HG03139 (cell line): ENCODE data around the gene GSKIP.

Source experiments
- ATAC-seq: cut with Tn5 transposase; IDR thresholded peaks from one replicate; pipeline ENCODE4 v1.9.1; 2021; ENCODE audit not compliant: unreplicated experiment

GSKIP gene

DNA sequence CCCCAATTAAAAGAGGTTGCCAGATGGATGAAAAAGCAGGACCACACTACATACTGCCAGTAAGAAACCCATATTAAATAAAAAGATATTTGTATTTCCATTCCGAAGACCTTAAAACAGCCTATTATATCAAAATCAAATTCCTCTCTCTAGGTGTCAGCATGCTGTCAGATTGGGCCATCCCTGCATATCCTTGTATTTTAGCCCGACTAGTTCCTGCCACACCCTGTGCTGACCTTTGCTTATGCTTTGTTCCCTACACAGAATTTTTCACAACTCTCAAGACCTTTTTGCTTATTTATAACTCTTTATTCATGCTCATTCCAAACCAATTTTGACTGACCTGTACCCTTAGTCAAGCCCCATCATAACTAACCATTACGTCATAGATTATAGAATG is 12.8 kb downstream of the GSKIP start:
- no peak for ATAC-seq

DNA sequence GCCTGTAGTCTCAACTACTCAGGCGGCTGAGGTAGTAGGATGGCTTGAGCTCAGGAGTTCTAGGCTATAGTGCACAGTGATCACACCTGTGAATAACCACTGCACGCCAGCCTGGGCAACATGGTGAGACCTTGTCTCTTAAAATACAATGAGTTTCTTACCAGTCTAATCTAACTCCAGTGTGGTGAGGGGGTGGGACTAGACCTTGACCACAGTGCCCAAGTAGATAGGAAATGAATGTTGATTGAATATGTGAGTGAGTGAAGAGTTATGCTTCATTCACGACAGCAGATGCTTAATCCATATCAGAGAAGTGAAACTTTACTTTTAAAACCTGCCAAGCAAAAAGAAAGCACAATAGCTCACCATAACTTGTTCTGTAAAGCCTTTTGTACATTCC is 17.4 kb downstream of the GSKIP start:
- peak; percentile 78 for ATAC-seq

DNA sequence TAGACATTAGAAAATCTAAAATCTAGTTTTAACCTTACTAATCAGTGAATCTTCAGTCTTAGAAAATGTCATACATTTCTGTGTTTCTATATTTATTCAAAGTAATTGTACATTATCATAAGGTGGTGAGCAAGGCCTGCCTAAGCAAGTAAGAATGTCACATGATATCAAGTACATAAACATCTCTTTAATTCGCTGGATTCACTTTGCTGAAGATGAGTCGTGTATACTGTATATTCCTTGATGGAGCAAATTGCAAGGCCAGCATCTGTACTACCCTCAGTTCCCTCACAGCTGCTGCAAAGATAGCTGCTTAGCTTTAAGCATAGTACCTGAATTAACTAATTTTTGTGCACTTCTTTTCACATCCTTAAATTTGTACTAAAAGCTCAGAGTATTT is 20.1 kb downstream of the GSKIP start:
- ATAC-seq = no peak

DNA sequence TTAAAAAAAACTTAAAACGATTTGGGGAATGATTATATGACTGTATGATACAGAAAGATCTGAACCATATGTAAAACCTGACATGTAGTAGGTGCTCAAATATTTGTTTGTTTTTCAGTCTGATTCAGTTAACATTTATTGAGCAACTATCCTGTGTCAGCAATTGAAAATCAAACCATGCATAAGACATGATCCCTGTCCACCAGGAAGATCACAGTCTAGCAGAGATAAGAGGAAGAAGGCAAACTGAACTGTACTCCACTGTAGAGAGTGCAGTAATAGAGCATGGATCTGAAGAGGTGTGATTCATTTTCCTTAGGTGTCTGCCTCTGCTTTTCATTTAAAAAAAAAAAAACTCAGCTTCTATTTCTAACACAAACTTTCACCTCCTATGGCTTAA is 20.7 kb downstream of the GSKIP start:
- ATAC-seq = no peak

DNA sequence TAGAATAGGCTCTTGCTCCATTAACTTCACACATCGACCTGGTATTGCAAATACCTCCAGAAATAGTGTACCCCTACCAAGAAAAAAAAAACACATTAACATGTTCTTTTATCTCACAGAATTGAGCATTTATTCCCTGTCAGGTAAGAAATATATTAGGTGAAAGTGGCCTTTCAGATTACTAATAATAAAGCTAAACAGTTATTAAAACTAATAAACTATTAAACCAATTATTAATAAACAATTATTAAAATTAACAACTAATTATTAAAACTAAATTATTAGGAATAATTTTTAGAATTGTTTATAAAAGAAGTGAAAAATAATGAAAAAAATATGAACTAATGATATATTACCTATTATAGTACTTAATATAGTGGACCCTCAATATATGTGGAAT is 21.4 kb downstream of the GSKIP start:
- no peak for ATAC-seq

DNA sequence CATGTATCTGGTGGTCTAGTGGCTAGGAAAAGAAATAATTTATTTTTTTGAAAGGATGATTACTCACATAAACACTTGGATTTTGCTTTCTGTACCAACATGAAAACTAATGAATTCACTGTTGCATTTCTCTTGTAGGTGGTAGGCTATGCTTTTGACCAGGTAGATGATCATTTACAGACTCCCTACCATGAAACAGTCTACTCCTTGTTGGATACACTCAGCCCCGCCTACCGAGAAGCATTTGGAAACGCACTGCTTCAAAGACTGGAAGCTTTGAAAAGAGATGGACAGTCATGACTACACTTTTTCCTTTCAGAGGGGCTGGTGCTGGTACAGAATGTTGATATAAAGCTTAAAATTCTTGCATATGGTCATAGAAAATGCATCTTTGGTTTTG is 22.1 kb downstream of the GSKIP start:
- ATAC-seq = no peak

DNA sequence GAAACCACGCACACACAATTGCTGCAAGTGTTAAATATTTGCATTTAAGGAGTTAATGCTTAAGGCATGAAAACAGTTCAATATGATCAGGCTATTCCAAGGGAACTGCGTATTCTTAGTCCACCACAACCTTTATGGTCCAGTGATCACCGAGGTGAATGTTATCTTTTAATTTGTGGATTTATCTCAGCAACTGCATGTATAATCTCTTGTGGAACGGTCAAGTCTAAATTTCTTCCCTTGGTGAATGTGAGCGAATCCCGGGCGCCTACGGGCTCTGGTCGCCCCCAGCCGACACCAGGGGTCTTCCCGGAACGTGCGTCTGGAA is 27.6 kb downstream of the GSKIP start:
- no peak for ATAC-seq

DNA sequence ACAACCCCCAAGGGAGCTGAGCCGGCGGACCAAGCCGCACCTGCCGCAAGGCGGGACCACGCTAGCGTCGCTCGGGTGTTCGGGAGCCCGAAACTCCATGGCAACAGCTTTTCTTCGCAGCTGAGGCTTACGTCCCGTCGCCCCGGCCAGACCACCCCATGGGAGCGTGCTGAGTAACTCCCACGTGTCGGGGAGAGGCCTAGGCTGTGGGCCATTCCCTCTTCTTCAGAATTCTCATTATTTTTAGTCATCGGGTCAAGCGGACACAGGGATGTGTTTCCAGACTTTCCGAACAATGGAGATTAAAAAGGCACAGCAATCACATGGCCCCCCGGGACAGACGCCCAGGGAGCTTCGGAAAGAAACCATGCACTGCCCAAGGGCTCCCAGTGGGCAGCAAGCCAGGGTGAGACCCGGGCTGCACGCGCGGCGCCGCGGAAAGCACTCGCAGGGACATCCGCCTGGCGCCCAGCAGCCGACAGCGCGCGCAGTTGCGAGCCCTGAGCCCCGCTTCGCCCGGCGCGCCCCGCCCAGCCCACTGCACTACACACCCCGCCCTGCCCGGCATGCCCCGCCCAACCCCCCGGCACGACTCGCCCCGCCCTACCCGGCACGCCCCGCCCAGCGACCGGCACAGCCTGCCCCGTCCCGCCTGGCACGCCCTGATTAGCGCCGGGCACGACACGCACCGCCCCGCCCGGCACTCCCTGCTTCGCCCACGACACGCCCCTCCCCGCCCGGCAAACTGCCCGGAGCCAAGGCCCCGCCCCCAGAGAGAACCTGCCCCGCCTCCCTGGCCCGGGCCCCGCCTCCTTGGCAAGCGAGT is 28.2 kb downstream of the GSKIP start:
- ATAC-seq = peak; percentile 89

DNA sequence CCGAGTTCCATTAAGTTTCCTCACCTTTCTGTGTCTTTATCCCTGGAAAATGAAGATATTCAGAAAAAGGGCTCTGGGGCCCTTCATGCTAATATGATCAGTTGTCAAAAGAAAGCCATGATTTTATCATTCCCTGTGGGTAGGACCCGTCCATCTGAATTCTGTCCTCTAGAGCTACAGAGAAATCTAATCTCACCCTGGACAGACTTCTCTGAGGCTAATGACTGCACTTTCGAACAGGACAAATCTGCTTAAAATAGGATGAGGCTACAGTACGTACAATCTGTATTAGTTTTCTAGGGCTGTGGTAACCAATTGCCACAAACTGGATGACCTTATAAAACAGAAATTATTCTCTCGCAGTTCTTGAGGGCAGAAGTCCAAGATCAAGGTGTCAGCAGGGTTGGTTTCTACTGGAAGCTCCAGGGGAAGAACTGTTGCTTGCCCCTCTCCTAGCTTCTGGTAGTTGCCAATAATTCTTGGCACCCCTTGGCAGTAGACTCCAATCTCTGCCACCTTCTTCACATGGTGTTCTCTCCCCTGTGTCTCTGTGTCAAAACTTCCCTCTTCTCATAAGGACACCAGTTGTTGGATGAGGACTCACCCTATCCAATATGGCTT is 29.9 kb downstream of the GSKIP start:
- no peak for ATAC-seq

DNA sequence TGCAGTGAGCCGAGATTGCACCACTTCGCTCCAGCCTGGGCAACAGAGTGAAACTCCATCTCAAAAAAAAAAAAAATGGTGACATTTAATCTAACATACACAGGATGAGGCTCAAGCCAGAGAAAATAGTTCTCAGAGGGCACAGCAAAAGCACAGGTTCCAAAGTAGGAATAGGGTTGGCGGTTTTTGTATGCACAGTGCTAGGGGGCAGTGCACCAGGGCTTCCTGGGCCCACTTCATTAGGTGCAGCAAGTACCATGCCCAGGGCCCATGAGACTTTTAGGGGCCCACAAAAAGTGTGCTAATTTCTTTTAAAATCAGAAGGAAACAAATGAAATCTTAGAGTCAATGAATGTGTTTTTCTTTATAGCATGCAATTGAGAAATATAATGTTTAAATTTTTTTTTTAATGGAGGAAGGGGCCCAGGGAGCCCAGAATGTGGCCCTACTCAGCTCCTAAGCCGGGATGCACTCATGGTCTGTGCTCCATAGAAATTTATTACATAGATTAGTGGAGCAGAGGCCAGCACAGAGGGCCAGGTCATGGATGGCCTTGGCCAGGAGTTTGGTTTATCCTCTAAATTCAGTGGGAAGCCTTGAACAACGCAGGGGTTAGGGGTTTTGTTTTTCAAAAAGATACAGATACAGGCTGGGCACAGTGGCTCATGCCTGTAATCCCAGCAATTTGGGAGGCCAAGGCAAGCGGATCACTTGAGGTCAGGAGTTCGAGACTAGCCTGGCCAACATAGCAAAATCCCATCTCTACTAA is 30.9 kb downstream of the GSKIP start:
- no peak for ATAC-seq

DNA sequence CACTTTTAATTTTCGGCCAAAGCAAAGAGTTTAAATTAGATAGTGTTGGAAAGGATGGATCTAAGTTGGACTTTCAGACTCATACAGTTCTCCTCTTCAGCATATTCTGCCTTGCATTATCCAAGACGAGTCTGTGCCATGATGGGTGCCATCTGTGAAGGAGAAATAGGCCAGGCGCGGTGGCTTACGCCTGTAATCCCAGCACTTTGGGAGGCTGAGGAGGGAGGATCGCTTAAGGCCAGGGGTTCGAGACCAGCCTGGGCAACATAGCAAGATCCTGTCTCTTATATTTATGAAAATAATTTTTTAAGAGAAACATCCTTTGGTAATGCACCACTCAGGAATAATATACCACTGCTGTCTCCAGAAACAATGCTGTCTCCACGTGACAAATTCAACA is 35.1 kb downstream of the GSKIP start:
- ATAC-seq = no peak

DNA sequence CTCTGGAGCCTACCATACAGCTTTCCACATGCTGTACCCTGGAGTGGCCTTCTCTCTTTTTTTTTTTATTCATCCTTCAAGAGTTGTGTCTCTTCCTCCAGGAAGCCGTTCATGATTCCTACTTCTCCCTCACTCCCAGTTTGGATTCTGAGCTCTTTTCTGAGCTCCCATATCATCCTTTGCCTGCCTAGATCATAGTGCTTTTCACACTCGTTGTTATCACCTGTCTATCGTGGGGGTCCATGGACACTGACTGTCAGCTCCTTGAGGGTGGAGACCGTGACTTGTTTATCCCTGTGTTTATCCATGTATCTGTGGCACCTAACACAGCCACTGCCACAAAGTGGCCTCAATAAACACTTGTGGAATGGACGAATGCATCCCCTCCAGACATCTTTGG is 35.6 kb downstream of the GSKIP start:
- no peak for ATAC-seq

DNA sequence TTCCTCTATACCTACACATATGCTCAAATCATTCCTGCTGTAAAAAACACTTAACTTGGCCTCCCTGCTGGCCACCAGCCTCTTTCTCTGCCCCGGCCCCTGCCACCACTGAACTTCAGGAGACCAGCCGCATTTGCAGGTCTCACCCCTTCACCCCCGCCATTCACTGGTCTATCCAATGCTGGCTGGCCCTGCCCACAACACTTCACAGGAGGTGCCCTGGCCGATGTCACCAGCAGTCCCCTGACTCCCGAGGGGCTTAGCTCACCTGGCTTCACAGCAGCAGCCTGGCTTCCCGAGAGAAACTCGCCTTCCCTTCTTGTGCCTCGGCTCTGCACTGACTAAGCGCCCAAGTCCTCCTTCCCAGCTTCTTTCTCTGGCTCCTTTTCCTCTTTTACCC is 36.1 kb downstream of the GSKIP start:
- ATAC-seq = no peak

DNA sequence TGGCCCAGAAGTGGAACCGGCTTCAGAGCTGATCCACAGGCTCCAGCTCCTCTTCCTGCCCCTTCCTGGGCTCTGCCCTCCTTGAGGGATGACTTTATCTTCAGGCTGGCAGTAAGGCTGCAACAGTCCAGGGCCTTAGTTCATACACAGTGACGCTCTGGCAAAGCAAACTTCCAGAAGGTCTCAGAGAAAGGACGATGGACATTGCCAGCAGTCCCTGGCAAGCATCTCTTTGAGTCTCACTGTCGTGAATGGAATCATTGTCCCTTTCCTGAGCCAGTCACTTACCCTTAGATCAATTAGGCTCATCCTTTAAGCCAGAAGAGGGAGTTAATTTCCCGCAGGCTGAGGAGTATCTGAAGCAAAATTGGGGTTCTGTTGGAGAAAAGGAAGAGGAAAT is 37.2 kb downstream of the GSKIP start:
- no peak for ATAC-seq

DNA sequence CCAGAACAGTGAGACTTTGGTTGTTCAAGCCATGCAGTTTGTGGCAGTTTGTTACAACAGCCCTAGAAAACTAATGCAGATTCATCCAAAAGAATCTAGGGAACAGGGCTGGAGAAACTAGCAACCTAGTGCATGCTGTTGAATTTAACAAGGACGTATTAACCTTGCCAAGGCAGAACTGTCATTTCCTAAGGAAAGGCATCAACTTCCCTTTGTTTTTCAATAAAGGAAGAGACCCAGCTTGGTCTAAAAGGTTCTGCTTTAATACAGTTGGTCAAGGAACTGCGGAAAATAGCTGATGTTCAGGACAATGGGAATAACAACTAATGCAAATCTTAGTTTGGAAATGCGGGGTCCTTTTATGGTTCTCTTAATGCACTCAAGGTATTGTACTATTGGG is 40.1 kb downstream of the GSKIP start:
- no peak for ATAC-seq

DNA sequence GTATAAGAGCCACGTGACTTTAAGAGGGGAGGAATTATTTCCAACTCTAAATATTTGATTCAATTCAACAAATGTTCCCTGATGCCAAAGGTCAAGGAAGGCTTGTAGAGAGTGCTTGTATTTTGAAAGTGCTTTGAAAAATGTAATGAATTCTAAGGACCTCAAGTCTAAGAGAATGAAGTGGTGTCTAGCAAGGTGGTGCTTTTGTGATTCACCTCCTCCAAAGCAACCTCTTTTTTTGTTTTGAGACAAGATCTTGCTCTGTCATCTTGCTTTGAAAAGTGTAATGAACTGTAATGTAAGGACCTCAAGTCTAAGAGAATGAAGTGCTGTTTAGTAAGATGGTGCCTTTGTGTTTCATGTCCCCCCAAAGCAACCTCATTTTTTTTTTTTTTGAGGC is 42.4 kb downstream of the GSKIP start:
- no peak for ATAC-seq

DNA sequence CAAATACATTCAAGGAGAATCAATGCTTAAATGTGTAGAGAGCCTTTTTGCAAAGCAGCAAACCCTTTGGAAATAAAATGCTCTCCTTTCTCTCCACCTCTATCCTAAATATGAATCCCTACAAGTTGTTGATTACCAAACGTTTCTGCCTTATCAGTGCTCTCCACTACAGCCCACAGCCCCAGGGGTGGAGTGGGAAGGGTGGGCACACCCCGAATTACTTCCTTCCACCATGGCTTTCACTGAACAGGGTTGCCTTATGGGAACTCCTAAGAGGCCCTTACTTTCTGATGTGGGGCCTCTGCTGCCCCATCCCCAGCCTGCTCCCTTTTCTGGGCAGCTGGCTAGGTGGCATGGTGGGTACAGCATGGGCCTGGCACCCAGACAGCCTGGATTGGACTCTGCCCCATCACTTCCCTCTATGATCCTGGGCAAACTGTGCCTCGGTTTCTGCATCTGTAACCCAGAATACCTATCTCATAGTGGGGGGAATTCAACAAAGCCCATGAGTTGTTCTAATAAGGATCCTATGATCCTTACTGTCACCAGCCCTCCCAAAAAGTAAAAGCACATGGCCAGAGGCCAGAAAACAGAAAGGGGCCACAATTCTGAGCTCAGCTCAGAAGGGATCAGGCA is 44.7 kb downstream of the GSKIP start:
- no peak for ATAC-seq

DNA sequence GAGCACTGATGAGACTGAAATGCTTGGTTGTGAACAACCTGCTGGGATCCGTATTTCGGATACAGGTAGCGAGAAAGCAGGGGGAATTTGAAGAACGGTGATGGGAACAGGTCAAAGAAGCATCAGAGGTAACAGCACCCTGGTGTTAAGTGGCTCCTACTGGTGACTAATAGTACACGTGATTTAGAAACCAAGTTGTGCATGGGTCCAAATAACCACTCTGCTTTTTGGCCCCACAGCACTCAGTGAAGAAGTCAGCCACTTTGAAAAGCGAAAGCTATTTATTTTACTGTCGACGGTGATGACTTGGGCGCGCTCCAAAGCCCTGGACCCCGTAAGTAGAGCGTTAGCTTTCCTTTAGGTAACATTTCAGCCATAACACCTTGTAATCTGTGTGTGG is 45.3 kb downstream of the GSKIP start:
- no peak for ATAC-seq

DNA sequence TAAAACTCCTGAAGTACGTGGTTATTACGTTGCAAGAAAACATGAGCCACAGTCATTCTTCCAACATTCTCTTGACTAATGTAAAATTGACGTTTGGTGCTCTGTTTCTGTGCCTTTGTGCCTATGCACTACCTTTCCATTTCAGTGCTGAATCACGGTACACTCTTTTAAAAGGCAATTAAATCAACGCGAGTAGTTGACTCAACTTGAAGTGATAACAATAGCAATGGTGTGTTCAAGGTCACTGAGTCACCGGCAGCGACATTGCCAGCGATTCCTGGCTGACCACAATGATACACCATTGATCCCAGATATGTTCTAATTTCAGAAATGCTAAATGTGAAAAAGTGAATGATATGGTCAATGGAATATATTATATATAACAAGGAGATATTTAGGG is 46.4 kb downstream of the GSKIP start:
- no peak for ATAC-seq

DNA sequence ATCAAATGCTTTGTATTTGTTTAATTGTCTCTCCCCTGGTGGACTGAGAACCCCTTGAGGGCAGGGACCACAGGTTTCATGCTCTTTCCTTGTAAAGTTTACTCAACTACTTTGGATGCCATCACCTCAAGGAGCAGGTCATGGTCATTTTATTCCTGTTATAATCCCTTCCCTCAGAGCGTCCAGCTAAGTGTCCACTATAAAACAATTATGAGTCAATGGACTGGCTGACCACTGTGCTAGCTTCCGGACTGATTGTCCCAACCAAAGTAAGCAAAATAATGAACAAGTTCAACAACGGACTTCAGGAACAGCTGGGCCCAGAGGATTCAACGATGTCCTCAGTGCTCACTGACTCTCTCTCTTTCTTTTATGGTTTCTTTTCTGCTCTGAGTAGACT is 46.8 kb downstream of the GSKIP start:
- ATAC-seq = no peak

DNA sequence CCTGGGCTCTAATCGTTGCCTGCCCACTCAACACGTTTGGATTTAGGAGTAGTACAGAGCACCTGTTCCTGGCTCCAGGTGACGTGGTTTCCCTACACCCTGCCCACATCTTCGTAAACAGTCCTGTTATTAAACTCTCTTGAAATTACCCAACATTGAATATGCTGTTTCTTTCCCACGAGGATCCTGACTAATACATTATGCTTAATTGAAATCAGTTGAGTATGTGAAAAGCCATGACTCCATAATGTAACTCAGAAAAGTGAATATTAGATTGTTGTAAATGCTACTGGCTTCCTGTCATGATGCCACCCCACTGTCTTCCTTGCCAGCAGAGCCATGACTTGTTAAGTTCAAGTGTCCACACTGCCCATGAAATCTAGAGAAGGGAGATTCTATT is 50.2 kb downstream of the GSKIP start:
- no peak for ATAC-seq

DNA sequence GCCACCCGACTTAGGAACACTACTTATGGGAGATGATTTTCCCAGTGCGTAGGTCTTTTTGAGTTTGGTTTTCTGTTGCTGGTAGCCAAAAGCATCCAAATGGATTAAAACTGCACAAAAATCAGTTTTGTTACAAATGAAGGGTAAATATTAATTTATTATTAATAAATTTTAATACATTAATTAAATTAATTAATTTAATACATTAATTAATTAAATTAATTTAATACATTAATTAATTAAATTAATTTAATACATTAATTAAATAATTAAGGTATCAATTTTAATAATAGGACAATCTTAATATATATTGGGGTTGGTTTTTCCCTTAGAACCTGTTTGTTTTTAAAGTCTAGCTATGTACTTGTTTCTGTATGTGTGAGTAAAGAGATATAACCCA is 52.2 kb downstream of the GSKIP start:
- no peak for ATAC-seq
